Transverse colon (tissue), 4 donors: ENCODE results near the gene RELN. TPM values are rescaled to one million over a fixed set of nuclear protein-coding genes. Genes with fewer than 3 reads are reported as not detected.
"Not testable (repeated sequence)": the region's sequence is repeated elsewhere in the genome, so short reads cannot be mapped to it uniquely, and the experiment has no call there.

Experiments
- DNase-seq: peaks from one replicate; pipeline ENCODE4 v3.0.0-alpha.2; 2019
- H3K27ac ChIP-seq, 4 donors: fragments of 200-600 bp; sonication (generic); 2 replicates each; pipeline ENCODE4 v1.5.1; 2016 to 2018; ENCODE audit warnings: inconsistent platforms in 4 of 4
- H3K27me3 ChIP-seq: fragments of 200-600 bp; sonication (generic); 2 replicates; pipeline ENCODE4 v1.5.1; 2017; ENCODE audit warnings: inconsistent platforms
- H3K36me3 ChIP-seq, 4 donors: fragments of 200-600 bp; sonication (generic); 2 replicates each; pipeline ENCODE4 v1.5.1; 2017 to 2019; ENCODE audit warnings: inconsistent platforms in 4 of 4
- H3K4me1 ChIP-seq, 4 donors: fragments of 200-600 bp; sonication (generic); 2 replicates each; pipeline ENCODE4 v1.5.1; 2017 to 2020; ENCODE audit warnings: inconsistent platforms in 4 of 4
- H3K4me3 ChIP-seq, 4 donors: fragments of 200-600 bp; sonication (generic); 1 replicate in 1 of 4; 2 replicates in 3 of 4; pipeline versions ENCODE4 v1.5.1 to v1.6.1; 2017 to 2019; ENCODE audit warnings: inconsistent platforms in 4 of 4
- H3K9me3 ChIP-seq, 2 donors: fragments of 200-600 bp; sonication (generic); 2 replicates each; pipeline ENCODE4 v1.5.1; 2017 to 2019; ENCODE audit warnings: inconsistent platforms in 2 of 2
- EP300 ChIP-seq: sonication (generic); formaldehyde crosslinking; IDR thresholded peaks from one replicate; pipeline ENCODE4 v1.6.1; 2017; ENCODE audit warnings: antibody characterized with exemption, low read depth
- POLR2A ChIP-seq: fragments of 450-650 bp; IDR thresholded peaks from one replicate; pipeline ENCODE4 v1.6.1; 2016; ENCODE audit warnings: antibody characterized with exemption, mild to moderate bottlenecking, moderate library complexity
- POLR2AphosphoS5 ChIP-seq, 3 donors: sonication (generic); formaldehyde crosslinking; IDR thresholded peaks; one replicate each; pipeline ENCODE4 v1.6.1; 2016; ENCODE audit warnings: antibody characterized with exemption in 3 of 3
- WGBS, 2 donors: methylation state at CpG; one replicate each; pipeline ENCODE4 v1.1.5; 2018; ENCODE audit warnings: low coverage in 1 of 2; 5-methylcytosine and 5-hydroxymethylcytosine counted together
- in situ Hi-C, 4 donors: fragments of 200-750 bp; cut with MboI; loops; one replicate each; pipeline versions ENCODE4 v1.15.0 to v1.15.1; 2017; ENCODE audit warnings: low sequenced_read_pairs in 3 of 4, low pct_ligation_motif_present in 1 of 4, low pct_unique_long_range_greater_than_20kb in 1 of 4
- intact Hi-C: fragments of 100-400 bp; cut with DNase I; formaldehyde crosslinking; loops from one replicate; pipeline ENCODE4 v1.15.1; 2023; ENCODE audit warnings: low total_unique reads
- total RNA-seq, 4 donors: library from RNA; depleted of rRNA; stranded (reverse); fragments of >200 nt; gene quantifications; one replicate each; pipeline ENCODE4 v1.1.0, GENCODE V29; 2016
- TF ChIP-seq, protein P1 (sequence below), 5 experiments: fragments of 200-600 bp in 3 of 5; fragments of 450-650 bp in 2 of 5; sonication (generic) in 3 of 5; IDR thresholded peaks; 1 replicate in 2 of 5; 2 replicates in 3 of 5; pipeline ENCODE4 v1.5.1; 2016 to 2017; ENCODE audit warnings: antibody characterized with exemption in 5 of 5, inconsistent platforms in 3 of 5, mild to moderate bottlenecking in 2 of 5, moderate library complexity in 1 of 5

RELN gene
- total RNA-seq, 4 donors from 2014 or later: 1.00 to 2.7 (median 1.5) TPM; not detected in 1

DNA sequence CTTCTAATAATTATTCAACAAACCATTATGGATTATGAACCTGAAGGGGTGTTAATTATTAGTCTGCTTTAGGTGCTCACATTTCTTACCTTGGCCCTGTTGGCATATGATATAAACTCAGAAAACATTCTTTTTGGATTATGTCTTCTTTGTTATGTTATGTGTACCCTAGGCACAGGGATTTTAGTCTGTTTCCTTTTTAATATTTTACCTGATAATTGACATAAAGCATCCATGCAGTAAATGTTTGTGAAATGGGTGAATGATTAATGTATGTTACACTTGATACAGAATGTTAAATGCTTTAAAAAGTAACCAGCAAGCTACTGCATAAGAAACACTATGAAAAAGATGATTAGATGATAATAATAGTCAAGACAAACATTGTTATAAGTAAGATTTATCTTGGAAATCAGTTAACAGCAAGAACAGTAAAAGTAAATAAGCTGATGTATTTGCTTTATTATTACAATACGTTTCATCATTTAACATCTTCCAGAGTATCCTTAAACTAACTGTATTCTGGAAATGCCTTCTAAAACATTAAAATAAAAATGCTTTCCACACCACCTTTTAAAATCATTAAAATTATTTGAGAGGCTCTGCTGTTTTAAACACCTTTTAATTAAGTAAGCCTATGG, 204.7 kb downstream of the RELN start:
- TF ChIP-seq, protein P1, sequence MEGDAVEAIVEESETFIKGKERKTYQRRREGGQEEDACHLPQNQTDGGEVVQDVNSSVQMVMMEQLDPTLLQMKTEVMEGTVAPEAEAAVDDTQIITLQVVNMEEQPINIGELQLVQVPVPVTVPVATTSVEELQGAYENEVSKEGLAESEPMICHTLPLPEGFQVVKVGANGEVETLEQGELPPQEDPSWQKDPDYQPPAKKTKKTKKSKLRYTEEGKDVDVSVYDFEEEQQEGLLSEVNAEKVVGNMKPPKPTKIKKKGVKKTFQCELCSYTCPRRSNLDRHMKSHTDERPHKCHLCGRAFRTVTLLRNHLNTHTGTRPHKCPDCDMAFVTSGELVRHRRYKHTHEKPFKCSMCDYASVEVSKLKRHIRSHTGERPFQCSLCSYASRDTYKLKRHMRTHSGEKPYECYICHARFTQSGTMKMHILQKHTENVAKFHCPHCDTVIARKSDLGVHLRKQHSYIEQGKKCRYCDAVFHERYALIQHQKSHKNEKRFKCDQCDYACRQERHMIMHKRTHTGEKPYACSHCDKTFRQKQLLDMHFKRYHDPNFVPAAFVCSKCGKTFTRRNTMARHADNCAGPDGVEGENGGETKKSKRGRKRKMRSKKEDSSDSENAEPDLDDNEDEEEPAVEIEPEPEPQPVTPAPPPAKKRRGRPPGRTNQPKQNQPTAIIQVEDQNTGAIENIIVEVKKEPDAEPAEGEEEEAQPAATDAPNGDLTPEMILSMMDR (IDR thresholded peaks at IDR 0.05): no peak
- no peak for TF ChIP-seq POLR2AphosphoS5 (IDR thresholded peaks at IDR 0.05)
- no peak for TF ChIP-seq EP300
- no peak for TF ChIP-seq POLR2A
- in situ Hi-C loops: no loop called here
- no peak overlapping the region for H3K4me3 ChIP-seq
- DNase-seq: no peak
- intact Hi-C loops: no loop called here
- WGBS, 2 donors: 49 to 53% methylated on average over 1 of the region's 1 CpG
- H3K36me3 ChIP-seq: no peaks in the 10 kb centered on the region
- no peak overlapping the region for H3K27ac ChIP-seq
- H3K4me1 ChIP-seq: no peaks in the 10 kb centered on the region
- no peaks in the 10 kb centered on the region for H3K27me3 ChIP-seq
- no peaks in the 10 kb centered on the region for H3K9me3 ChIP-seq

DNA sequence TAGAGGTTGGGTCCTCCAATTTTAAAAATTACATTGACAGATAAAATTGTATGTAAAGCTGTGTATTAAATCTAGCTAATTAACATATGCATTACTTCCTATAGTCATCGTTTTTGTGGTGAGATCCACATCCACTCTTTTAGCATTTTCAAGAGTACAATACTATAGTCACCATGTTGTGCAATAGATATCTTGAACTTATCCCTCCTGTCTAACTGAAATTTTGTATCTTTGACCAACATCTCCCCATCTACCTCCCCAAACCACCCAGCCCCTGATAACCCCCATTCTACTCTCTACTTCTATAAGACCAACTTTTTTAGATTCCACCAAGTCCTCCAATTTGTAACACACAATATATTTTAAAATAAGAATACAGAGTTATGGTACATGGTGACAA, 208.0 kb downstream of the RELN start:
- in situ Hi-C loops: no loop called here
- Histone ChIP-seq H3K4me3 (no peak overlapping the region), H3K36me3 (no peaks in the 10 kb centered on the region), H3K27me3 (no peaks in the 10 kb centered on the region), H3K9me3 (no peaks in the 10 kb centered on the region), H3K27ac (no peak overlapping the region), H3K4me1 (no peaks in the 10 kb centered on the region)
- DNase-seq: no peak
- 53 to 75% methylated on average over 1 of the region's 1 CpG for WGBS, 2 donors
- intact Hi-C loops: no loop called here
- no peak for TF ChIP-seq POLR2A
- TF ChIP-seq, protein P1 (IDR thresholded peaks at IDR 0.05): no peak
- no peak for TF ChIP-seq EP300
- no peak for TF ChIP-seq POLR2AphosphoS5 (IDR thresholded peaks at IDR 0.05)

DNA sequence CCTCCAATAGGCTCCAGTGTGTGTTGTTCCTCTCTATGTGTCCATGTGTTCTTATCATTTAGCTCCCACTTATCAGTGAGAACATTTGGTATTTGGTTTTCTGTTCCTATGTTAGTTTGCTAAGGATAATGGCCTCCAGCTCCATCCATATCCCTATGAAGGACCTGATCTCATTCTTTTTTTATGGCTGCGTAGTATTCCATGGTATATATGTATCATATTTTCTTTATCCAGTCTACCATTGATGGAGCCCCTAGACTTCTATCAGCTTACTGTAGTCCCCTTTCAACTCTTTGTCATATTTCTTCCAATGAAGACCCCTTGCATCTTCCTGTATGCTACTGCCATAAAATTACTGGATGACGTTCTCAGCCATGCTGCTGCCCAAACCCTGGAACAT, 208.9 kb downstream of the RELN start:
- H3K4me3 ChIP-seq, H3K4me1 ChIP-seq, H3K9me3 ChIP-seq, H3K36me3 ChIP-seq, H3K27ac ChIP-seq, in situ Hi-C loops, intact Hi-C loops, H3K27me3 ChIP-seq, DNase-seq: not testable (repeated sequence)
- 90 to 94% methylated on average over 2 of the region's 2 CpGs for WGBS, 2 donors

DNA sequence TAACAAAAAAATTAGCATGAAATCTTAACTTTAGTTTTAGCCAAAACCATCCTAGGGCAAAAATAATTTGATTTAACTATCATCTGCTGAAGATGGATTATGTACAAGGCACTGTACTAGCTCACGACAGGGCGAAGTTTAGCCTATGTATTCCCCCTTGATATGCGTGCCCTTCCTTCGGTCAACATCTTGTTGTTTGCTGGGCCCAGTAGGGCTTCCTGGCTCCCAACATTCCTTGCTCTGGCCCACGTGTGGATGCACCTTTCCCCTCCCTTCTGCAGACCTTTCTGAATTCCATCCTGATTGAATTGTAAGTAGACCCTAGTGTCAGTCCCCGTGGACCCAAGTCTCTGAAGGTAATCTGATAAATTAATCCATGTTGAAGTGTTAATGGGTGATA, 212.0 kb downstream of the RELN start:
- in situ Hi-C loops (no loop called here), intact Hi-C loops (no loop called here)
- no peak overlapping the region for H3K4me3 ChIP-seq
- H3K9me3 ChIP-seq: no peaks in the 10 kb centered on the region
- no peaks in the 10 kb centered on the region for H3K27me3 ChIP-seq
- no peak for DNase-seq
- H3K27ac ChIP-seq: no peak overlapping the region
- no peak for TF ChIP-seq EP300
- no peak for TF ChIP-seq POLR2AphosphoS5 (IDR thresholded peaks at IDR 0.05)
- TF ChIP-seq POLR2A: no peak
- TF ChIP-seq, protein P1 (IDR thresholded peaks at IDR 0.05): no peak
- H3K4me1 ChIP-seq: no peaks in the 10 kb centered on the region
- 64 to 71% methylated on average over 5 to 6 of the region's 6 CpGs for WGBS, 2 donors
- no peaks in the 10 kb centered on the region for H3K36me3 ChIP-seq

DNA sequence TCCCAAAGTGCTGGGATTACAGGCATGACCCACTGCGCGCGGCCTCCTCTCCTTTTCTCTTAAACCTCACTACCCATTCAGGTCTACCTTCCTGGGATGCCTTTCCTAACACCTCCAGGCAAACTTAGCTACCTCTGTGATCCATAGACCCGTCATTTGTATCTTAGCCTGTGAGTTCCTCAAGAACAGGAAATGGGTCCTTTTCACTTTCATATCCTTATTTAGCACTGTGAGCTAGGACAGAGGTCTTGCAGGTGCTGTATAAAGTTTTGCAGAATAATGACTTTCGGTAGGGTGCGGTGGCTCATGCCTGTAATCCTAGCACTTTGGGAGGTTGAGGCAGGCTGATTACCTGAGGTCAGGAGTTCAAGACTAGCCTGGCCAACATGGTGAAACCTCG, 215.7 kb downstream of the RELN start:
- in situ Hi-C loops: no loop called here
- TF ChIP-seq, protein P1 (IDR thresholded peaks at IDR 0.05): no peak
- TF ChIP-seq POLR2AphosphoS5 (IDR thresholded peaks at IDR 0.05) (no peak), EP300 (no peak), POLR2A (no peak)

More for the DNA sequence above, 215.7 kb downstream of the RELN start:
- H3K36me3 ChIP-seq: no peaks in the 10 kb centered on the region
- 40 to 81% methylated on average over 1 to 7 of the region's 7 CpGs for WGBS, 2 donors
- no peaks in the 10 kb centered on the region for H3K27me3 ChIP-seq
- no peak overlapping the region for H3K4me3 ChIP-seq
- DNase-seq: no peak
- no peak overlapping the region for H3K27ac ChIP-seq
- intact Hi-C loops: no loop called here
- H3K4me1 ChIP-seq: no peaks in the 10 kb centered on the region
- H3K9me3 ChIP-seq: no peaks in the 10 kb centered on the region
